NCI-H1436 treated with DMSO at 0.1 percent for 48 hours (cell line): ENCODE data around the gene DAGLA.

Experiments used
- DNase-seq: peaks from one replicate; lab custom pipeline; 2025; lab: John Stamatoyannopoulos, UW

The DAGLA gene

GRCh38 chr11:61747192-61747966, 67.2 kb downstream of the DAGLA start:
- no peak for DNase-seq

DNA sequence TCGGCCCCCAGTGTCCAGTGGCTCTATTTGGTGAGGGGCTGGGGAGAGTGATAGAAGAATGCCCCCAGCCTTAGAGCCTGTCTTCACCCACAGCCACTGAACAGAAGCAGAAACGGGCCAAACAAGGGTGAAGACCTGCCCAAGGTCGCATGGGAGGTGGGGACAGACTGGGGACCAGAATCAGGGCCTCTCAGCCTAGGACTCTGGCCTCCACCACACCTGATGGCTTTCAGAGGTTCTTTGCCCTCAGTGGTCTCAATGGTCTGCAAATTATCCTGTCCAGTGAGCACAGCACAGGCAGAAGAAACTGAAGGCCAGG, 67.7 kb downstream of the DAGLA start:
- no peak for DNase-seq

GRCh38 chr11:61749591-61750217, 69.5 kb downstream of the DAGLA start:
- no peak for DNase-seq

GRCh38 chr11:61750631-61751273, 70.6 kb downstream of the DAGLA start:
- DNase-seq, result no peak

DNA sequence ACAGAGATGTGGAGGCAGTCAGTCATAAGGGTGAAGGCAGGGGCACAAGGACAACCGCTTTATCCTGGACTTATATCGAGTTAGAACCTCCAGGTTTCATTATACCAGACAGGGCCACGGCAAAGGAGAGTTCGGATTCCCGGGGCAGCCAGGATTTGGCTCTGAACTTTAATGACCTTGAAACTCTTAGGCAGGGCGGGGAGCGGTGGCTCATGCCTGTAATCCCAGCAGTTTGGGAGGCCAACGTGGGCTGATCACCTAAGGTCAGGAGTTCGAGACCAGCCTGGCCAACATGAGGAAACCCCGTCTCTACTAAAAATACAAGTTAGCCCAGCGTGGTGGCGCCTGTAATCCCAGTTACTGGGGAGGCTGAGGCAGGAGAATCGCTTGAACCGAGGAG, 71.2 kb downstream of the DAGLA start:
- DNase-seq, result no peak

GRCh38 chr11:61752117-61752924, 72.1 kb downstream of the DAGLA start, which contains the start of gene MYRF:
Gene MYRF (plus strand): TSS chr11:61752636. CDS start chr11:61752745, 109 bp downstream.
- DNase-seq, result no peak

GRCh38 chr11:61752925-61753521, 72.8 kb downstream of the DAGLA start:
- no peak for DNase-seq

- DNase-seq, result no peak
These were observed 73.5 kb downstream of the DAGLA start for GRCh38 chr11:61753672-61754071.

DNA sequence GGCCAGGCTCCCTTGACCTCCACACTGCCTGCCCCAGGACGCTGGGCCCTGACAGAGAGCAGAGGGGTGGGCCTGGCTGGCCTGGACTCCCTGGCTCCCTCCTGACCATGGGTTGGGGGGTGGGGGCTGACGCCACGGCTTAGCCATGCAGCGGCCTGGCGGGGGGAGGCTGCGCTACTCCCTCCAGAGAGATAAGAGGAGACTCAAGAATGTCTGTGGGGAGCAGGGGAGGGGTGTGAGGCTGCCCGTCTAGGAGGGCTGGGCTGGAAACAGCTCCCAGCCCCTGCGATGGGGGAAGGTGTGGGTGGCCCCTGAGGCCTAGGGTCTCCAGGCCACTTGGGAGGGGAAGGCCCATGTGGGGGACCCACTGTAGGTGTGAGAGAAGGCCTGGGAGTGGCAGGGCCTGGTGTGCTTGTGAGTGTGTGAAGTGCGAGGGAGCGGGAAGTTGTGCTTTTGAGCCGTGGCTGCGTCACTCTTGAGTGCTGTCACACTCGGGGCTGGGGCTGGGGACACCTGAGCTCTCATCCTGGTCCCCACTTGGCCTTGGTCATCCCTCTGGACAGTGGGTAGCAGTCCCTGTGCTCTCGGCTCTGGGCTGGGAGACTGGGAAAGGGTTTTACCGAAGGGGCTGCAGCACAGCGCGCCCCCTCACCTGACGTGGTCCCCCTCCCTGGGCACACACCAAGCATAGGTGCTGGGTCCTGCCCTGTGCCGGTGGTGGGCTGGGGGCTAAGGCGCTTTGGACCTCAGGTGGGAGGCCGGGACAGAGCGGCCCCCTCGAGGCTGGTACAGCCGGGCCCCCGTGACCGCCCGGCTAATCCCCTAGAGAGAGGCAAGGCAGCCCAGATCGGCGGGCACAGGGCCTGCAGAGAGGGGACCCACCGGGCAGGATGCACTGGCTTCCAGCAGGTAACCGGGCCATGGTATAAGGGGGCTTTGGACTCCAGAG, 74.6 kb downstream of the DAGLA start:
- DNase-seq, result no peak

- DNase-seq, result no peak
These were observed 75.9 kb downstream of the DAGLA start for GRCh38 chr11:61756147-61756451.

GRCh38 chr11:61756452-61757212, 76.4 kb downstream of the DAGLA start:
- DNase-seq, result peak; percentile 83

- DNase-seq, result no peak
These were observed 77.1 kb downstream of the DAGLA start for GRCh38 chr11:61757213-61757862.

DNA sequence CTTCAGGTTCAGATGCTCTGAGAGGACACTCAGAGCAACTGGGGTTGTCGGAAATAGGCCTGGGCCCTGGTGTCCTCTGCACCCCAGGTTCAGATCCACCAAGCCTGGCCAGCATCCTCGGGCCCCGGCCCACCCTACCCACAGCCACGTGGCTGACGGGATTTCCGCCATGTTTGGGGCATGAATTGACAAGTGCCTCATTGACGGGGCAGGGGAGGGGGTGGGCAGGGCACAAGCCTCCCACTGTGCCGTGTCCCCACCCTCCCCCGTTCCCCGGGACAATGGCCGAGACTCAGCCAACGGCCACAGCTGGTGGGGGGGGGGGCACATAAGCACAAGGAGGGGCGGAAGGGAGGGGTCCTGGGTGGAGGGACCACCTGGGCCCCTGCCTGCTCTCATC, 80.8 kb downstream of the DAGLA start:
- DNase-seq, result no peak

- DNase-seq, result no peak
These were observed 81.4 kb downstream of the DAGLA start for GRCh38 chr11:61761440-61762222.

DNA sequence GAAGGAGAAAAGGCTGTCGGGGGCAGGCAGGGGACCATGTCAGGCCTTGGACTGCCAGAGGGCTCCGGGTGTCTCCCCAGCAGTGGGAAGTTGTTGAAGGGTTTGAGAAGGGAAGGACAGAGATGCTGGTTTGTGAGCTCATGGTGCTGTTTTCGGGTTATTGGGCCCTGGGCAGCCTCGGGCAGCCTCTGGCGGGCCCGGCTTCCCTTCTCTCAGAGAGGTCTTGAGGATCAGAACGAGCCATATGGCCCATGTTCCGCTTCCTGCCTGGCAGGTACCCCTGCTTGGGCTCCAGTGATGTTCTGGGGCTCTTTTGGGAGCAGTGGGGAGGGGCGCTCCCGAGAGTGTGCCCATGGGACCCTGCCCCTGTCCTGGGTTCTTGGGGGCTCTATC, 82.0 kb downstream of the DAGLA start:
- DNase-seq, result no peak

DNA sequence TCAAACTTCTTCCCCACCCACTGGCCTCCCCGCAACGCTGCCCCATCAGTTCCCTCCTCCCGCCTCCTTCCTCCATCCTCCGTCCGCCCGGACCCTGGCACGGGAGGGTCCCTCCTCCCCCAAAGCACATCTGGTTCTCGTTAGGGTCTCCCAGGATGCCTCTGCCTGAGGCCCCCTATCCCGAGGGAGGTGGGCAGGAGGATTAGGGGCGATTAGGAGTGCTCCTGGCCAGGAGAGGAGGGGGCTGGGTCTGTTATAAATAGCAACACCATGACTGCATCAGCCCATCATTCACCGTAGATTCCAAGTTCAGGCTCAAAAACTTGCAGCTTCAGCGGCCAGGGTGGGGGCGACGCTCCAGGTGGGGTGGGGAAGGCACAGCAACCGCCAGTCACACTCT, 82.6 kb downstream of the DAGLA start:
- no peak for DNase-seq

- DNase-seq, result no peak
These were observed 83.9 kb downstream of the DAGLA start for GRCh38 chr11:61763930-61764605.

GRCh38 chr11:61764606-61765260, 84.5 kb downstream of the DAGLA start:
- DNase-seq, result no peak
